ENCODE results near the gene FBXW9.
"Not testable (repeated sequence)": the region's sequence is repeated elsewhere in the genome, so short reads cannot be mapped to it uniquely, and the experiment has no call there.

FBXW9 gene

GRCh38 chr19:12689581-12690216 lies 6.7 kb downstream of the FBXW9 start:
- DNase-seq (ENCODE audit: low read depth), result no peak
- TF ChIP-seq CTCF (IDR thresholded peaks at IDR 0.05; ENCODE audit: low read depth, low read length, missing control alignments), result no peak
- no peak overlapping the region for H3K4me3 ChIP-seq (ENCODE audit: low read depth, low read length)

DNA sequence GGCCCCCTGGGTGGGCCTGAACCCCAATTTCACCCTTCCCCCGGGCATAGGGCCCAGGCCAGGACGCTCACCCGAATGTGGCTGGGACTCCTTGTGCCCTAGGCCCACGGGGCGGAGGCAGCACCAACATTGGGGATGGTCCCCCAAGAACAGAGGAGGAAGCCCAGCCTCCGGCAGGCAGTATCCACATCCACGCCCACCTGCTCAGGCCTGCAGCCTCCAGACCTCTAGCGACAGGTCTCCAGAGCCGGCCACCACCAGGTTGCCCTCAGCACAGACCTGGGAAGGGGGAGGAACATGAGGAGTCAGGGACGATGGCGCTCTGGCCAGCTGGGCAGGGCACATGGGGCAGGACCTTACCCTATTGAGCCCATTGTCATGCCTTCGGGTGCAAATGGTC lies 7.4 kb downstream of the FBXW9 start:
- no peak for TF ChIP-seq CTCF (IDR thresholded peaks at IDR 0.05; ENCODE audit: low read depth, low read length, missing control alignments)
- H3K4me3 ChIP-seq (ENCODE audit: low read depth, low read length), result no peak overlapping the region
- no peak for DNase-seq (ENCODE audit: low read depth)

- no peak for TF ChIP-seq CTCF (IDR thresholded peaks at IDR 0.05; ENCODE audit: low read depth, low read length, missing control alignments)
- DNase-seq (ENCODE audit: low read depth), result no peak
- H3K4me3 ChIP-seq (ENCODE audit: low read depth, low read length), result no peak within 1 kb of the TSS
Observed at GRCh38 chr19:12687496-12688196, 8.8 kb downstream of the FBXW9 start, which contains the start of gene GNG14. TSS of gene GNG14 (plus strand) at chr19:12687998. CDS start at chr19:12688049, 51 bp downstream.

DNA sequence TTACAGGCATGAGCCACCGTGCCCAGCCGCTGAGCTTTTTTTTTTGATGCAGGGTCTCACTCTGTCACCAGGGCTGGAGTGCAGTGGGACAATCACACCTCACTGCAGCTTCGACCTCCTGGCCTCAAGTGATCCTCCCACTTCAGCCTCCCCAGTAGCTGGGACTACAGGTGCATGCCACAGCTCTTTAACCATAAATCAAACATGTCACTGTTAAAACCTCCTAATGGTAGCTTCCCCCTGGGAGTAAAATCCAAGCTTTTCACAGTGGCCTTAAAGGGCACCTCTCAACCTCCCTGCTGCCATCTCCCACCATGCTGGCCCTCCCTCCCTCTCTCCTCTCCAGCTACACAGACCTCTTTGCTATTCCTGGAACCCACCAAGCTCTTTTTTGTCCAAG lies 10.6 kb downstream of the FBXW9 start:
- no peak for TF ChIP-seq CTCF (IDR thresholded peaks at IDR 0.05; ENCODE audit: low read depth, low read length, missing control alignments)
- no peak for DNase-seq (ENCODE audit: low read depth)
- H3K4me3 ChIP-seq (ENCODE audit: low read depth, low read length), result no peak overlapping the region

GRCh38 chr19:12681074-12681987 lies 15.1 kb downstream of the FBXW9 start, which contains the start of gene DHPS:
TSS of gene DHPS (minus strand) at chr19:12681880. CDS start at chr19:12681766, 114 bp downstream.
- peak within 1 kb of the TSS; percentile 74 for H3K4me3 ChIP-seq (ENCODE audit: low read depth, low read length)
- DNase-seq (ENCODE audit: low read depth), result peak; percentile 99
- TF ChIP-seq CTCF (IDR thresholded peaks at IDR 0.05; ENCODE audit: low read depth, low read length, missing control alignments), result no peak

DNA sequence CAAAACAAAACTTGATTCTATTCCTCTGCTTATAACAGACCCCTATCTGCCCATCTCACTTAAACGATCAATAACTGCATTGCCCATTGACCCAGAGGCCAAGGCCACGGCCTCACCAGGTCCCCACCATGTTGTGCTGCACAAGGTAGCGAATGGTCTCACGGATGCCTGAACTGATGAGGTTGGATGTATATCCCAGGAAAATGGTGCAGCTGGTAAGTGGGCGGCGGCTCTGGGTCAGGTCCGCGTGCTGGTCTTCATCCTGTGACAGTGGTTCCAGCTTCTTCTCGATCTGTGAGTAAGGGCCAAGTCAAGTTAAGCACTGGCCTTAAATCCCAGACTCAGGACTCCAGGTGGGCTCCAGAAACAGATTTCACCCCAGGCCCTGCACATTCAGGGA lies 16.4 kb downstream of the FBXW9 start:
- DNase-seq (ENCODE audit: low read depth), result no peak
- TF ChIP-seq CTCF (IDR thresholded peaks at IDR 0.05; ENCODE audit: low read depth, low read length, missing control alignments), result no peak
- peak overlapping the region; percentile 9 for H3K4me3 ChIP-seq (ENCODE audit: low read depth, low read length)

GRCh38 chr19:12678039-12678438 lies 18.4 kb downstream of the FBXW9 start:
- not testable (repeated sequence) for H3K4me3 ChIP-seq (ENCODE audit: low read depth, low read length); DNase-seq (ENCODE audit: low read depth)
